UCSD-AML1 (cell line): ENCODE results near the gene NOC4L.
"Not testable (repeated sequence)": the region's sequence is repeated elsewhere in the genome, so short reads cannot be mapped to it uniquely, and the experiment has no call there.

ENCODE experiments used
- DNase-seq: peaks from one replicate; lab custom pipeline; 2025; ENCODE audit not compliant: unreplicated experiment; lab: John Stamatoyannopoulos, UW

Gene NOC4L

DNA sequence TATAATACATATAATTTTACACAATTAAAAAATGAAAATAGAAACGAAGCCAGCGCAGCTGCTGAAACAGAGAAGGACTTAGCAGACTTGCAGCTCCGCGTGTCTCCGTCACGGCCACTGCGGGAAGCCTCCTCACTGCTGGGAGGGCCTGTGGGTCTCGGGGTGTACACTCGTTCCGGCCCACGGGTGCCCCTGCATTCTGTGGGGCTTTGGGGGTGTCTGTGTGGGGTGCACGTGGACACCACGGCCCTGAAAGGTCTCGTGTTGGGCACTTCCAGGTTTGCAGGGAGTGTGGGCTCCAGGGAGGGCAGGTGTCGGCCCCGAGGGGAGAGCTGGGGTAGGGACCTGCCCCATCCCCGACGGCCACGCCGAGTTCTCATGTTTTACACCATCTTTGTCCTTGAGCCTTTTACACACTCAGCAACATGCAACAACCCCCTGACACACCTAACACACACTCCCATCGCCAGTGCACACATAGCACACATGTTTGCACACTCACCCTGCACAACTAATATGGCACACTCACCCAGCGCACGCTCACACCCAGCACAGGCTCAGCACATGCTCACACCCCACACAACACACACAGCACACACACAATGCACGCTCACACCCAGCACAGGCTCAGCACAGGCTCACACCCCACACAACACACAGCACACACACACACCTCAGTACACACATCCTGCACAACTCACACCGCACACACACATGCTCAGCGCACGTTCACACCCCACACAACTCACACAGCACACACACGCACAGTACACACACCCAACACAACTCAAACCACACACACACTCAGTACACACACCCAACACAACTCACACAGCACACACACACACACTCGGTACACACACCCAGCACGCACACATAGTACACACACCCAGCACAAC lies 36.6 kb downstream of the NOC4L start:
- no peak for DNase-seq

DNA sequence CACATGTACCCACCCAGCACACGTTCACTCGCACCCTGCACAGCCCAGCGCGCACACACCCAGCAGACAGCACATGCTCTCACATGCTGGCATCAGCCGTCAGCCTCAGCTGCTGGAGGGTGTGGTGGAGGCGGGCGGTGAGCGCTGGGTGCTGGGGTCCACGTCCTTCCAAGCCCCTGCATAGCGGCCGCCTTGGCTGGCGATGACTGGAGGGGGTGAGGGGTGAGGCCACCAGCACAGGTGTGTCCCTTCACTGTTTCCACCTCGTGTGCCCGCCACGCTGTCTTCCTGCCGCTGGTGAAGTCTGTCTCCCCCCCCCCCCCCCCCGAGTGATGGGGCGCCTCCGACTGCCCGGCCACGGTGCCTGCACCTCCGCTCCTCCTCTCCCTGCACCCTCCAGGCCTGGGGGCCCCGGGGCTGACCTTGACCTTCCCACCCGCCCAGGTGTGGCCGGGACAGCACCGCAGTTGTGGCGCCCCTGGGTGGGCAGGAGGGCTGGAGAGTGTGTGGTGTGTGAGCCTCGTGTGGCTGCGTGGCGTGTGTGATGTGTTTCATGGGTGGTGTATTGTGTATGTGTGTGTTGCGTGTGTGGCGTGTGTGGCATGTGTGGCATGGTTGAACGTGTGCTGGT lies 37.4 kb downstream of the NOC4L start:
- no peak for DNase-seq

DNA sequence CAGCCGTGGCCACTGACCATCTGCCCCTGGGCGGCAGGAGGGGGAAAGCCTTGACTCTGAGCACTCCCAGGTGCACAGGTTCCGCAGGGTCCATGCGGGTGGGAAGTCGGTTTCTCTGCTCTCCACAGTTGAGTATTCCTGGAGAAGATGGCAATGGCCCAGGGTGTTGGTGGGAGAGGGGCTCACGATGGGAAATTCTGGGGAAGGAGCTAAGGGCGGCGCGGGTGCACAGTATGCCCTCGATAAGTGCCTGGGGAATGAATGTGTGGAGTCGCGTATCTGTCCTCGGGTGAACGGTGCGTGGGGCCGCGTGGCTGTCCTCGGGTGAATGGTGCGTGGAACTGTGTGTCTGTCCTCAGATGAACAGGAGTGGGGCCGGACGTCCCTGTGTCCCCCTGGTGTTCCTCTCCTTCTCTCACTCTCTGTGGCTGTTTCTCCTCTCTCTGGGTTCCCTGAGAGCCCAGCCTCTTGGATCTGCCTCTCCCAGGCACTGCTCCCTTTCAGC lies 38.0 kb downstream of the NOC4L start:
- no peak for DNase-seq

DNA sequence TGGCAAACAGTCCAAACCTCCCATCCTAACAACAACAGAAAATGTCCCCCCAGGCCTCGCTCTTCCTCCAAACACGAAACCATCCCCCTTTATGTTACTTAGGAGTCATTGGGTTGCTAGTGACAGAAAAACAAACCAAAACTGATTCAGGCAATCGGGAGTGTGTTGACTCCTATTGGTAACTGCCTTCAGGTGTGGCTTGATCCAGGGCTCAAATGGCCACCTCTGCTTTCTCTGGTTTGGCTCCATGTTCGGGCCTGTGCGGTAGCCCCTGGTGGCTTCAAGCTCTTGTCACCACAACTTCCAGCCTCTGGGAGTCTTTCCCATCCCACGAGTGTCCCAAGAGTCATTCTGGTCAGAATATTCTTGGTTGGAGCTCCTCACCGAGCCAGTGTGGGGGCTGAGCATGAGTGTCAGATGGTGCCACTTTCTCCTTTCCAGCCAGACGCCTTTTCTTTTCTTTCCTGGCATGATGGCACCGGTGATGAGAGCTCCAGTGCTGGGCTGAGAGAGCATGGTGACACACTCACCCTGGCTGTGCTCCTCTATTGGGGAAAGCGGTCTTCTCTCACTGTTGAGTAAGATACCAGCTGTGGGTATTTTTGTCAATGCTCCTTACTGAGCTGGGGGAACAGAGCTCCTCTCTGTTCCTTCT lies 38.6 kb downstream of the NOC4L start:
- no peak for DNase-seq

DNA sequence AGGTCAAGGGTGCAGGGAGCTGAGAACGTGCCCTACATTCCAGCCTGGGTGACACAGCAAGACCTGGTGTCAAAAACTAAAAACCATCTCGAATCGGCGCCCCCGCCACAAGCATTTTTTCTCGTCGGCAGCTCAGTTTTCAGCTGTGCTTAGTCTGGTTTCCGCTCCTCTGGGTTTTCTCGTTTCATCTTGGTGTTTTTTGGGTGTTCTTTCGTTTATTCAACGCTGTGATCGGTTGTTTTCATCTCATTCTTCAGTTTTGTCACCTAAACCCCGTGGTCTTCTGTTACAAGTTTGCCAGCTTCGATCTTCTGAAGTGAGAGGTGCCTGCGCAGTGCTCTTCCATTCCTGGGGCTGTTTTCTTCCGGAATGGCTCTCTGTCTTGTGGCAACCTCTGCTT lies 41.4 kb downstream of the NOC4L start:
- DNase-seq, result no peak

DNA sequence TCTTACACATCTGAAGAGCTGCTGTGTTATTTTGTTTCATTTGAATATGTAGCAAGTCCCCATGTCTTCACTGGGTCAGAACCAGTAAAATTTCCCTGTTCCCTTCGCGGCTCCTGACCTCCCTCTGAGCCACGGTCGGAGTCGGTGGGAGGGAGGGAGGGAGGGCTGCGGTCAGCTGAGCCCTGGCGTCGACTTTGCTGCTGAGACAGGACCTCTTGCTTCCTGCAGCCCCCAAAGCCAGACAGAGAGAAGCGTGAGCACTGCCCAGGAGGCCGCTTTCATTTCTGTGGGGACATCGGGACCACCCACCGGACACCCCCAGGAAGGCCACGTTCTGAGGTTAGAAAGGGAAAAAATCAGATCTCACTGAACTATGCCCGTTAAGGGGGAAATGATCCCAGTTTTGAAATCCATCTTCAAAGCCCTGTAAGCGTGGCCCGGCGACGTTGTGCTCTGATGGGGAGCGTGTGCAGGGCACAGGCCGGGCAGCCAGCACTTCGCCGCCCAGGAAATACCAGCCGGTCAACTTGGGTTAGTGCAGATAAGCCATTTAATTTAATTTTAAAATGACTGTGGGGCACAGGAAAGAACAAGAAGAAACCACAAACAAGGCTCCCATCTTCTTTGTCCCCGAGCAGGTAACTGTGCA lies 42.1 kb downstream of the NOC4L start:
- no peak for DNase-seq

DNA sequence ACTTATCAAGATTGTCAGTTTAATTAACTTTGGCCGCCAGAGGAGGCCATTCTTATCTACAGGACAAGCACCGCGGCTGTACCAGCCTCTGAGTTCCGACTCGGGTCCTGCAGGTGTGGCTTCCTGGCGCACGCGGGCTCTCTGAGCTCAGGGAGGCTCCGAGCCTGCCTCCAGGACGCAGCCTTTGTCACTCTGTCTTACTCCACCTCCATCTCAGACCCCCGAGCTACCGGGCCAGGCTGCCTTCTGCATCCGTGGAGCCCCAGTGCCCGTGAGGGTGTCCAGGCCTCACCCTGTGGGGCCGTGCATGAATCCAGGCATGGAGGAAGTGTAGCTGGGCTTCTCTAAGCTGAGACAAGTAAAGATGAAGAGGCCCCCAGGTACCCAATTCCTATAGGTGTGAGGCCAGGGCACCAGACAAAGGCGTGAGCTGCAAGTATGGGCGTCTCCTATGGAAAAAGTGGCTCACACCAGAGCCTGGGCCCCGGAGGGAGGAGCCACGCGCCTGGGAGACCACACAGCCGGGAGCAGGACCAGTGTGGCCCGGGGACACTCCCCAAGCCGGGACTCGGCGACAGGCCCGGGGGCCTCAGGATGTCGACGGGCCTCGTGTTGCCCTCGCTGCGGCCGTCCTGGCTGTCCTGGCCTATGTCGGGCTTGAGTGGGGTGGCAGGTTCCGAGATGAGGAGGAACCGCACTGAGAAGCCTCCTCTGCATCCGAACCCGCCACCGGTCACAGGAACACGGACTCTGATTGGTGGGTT lies 42.8 kb downstream of the NOC4L start:
- no peak for DNase-seq

DNA sequence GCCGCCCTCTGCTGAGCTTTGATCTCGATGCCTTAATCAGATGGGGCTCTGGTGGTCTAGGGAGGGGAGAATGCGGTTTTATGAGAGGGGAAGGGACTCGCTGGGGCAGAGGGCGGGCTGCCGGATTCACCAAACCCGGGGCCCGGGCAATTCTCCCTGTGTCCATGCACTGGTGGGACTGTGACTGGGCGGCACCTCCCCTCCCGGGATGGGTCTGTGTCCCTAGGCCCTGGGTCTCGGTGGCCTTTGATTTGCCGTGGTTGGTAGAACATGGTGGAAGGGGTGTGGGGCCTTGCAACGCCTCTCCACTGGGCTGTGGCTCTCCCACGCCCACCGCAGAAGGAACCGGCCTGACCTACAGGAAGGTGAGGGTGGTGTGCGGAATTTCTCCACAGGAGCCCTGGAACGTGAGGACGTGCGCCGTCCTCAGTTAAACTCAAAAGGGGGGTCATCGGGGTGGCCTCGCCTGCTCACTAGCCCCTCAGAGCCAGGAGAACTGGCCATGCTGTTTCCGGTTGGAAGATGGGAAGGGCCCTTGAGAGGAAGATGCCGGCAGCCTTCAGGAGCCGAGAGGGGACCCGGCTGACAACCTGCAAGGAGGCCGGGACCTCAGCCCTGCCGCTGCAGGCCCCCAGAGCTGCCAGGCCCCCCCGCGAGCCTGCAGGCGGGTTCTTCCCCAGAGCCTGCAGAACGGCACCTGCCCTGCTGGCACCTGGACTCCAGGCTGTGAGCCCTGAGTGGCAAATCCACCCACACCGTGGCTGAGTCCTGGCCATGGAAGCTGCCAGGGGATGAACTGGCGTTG lies 43.6 kb downstream of the NOC4L start:
- DNase-seq, result no peak

DNA sequence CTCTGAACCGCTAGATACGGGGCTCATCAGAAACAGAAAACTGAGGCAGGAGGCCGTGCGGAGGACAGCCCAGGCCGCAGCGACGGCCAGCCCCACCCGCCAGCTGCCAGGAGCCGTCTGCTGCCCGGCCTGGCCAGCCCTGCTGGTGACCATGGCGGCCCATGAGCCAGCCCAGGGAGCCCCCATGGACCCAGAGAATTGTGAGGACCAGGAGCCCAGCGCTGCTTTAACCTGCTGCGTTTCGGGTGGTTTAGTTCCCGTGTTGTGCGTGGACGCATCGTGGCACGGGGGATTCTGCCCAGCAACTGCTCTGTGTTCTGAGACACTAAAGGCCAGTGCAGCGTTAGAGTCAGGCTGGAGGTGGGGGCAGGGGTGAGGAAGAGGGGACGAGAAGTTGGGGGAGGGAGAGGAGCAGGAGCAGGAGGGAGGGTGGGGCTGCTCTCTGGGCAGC lies 44.2 kb downstream of the NOC4L start:
- no peak for DNase-seq

DNA sequence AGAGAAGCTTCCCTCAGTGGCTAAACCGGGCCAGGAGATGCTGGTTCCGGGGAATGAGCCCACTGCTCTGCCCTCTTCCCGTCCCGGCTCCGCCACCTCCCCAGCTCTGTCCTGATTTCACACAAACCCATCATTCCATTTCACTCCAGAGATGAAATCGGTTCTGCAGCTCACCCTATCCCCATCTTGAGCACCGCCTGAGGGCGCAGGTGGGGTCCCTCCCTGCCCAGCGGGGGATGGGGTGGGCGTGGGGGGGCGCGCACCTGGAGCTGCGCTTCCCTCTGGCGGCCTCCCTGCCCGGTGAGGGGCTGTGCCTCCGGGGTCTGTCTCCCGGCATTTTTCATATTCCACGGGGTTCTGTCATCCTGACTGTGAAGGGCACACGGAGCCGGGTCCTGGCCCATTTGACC lies 44.7 kb downstream of the NOC4L start:
- DNase-seq, result no peak

DNA sequence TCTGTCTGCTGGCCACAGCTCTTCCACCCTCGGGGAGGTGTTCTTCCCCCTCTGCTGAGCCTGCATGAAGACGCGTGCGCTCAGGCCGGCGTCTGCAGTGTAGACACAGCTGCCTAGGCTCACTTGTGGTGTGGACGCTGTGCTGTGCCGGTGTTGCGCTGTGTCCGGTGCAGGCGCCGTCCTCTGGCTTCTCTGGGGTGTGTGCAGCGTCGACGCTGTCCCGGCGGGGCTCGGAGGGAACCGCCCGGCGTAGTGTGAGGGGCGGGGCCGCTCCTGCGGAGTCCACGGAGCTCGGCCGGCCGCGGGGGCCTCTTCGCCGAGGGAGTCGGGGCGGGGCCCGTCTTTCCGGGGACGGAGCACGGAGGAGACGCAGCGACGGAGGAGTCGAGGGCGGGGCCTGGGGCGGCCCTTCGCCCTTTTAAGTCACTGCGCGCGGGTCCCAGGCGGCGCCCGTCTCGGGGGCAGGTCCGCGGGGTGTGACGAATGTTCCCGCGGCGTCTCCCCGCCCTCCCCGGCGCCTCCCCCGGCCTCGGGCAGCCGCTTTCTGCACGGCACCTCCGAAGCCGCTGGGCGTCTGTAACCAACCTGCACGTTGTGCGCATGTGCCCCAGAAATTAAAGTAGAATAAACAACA lies 45.2 kb downstream of the NOC4L start:
- peak; percentile 90 for DNase-seq

DNA sequence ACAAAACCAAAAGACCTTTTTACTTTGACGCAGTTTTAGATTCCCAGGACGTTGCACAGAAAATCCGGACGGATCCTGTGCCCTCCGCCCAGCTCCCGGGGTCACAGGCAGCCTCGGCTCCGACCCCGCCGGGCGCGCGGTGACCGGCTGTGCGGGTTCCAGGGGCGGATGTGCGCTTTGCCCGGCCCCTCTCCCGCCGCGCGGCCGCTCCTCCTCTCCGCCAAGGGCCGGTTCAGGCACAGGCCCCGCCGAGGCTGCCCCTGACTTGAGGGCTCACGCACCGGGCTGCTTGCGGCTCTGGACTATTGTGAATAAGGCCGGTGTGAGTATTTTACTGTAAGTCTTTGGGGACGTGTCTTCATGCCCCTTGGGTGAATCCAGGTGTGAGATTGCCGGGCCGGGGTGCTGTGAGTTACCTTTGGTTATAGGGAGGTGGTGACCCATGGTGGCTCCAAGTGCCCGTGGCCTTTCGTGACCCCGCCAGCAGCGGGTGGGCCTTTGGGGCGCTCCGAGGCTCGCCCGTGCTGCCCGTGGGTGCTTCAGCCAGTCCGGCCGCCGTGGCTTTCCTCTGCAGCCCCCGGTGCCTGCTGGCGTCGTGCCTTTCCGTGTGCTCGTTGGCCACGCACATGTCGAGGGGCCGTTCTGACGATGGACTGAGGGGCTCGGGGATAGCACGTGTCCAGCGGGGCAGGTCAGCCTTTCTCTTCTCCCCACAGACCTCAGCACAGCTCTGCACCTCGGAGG lies 45.9 kb downstream of the NOC4L start:
- peak; percentile 57 for DNase-seq

DNA sequence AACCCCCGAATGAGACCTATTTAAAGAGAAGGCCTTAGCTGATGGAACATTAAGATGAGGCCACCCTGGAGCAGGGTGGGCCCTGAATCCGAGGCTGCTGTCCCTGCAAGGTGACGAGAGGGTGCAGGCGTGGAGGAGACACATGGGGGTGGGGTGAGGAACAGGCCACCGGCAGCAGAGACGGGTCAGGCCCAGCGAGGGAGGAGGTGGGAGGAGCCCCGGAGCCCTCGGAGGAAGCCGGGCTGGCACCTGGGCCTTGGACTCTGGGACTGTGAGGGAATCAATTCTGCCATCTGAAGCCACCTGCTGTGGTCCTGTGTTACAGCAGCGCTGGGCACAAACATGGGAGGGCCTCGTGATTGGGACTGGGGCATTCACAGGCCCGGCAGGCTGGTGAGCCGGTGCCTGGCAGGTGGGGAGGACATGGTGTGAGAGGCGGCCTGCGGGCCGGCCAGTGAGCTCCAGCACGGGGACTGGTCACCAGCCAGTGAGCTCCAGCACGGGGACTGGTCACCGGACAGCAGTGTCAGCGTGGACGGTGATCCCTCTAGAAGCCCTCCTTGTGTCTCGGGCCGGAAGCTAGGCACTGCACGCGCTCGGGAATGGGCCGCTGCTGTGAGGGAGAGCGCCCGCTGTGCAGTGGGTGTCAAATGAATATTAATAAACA lies 46.7 kb downstream of the NOC4L start:
- no peak for DNase-seq

DNA sequence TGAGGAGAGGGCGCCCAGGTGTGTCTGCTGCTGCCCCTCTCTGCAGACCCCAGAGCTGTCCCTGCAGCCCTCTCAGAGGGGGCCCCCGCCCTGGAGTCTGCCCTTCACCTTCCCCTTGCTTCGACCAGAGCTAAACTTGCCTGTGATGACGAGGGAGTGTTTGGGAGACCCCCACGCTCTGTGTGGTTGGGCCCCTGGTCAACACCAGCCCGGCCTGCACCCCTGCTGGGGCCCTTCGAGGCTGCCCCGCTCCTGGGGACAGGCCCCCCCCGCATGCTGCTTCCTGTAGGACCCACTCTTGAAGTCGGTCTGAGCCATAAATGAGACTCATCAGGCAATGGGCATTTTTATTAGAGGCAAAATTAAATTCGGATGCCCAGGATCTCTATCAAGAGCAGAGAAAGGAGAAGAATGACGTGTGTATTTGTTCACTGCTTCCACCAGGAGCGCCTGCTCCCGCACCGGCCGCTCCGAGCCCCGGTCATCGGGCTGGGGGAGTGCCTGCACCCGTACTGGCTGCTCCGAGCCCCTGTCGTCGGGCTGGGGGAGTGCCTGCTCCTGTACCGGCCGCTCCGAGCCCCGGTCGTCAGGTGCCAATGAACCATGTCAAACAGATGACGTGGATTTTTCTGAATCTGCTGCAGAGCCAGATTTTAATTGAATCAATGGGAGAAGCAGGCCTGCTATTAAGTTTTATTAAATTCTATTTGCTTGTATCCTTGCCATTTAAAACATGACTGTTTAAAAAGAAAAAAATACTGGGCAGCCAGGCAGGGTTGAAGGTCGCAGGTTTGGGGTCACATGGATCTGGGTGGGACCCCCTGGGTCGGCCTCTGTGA lies 47.7 kb downstream of the NOC4L start:
- no peak for DNase-seq

DNA sequence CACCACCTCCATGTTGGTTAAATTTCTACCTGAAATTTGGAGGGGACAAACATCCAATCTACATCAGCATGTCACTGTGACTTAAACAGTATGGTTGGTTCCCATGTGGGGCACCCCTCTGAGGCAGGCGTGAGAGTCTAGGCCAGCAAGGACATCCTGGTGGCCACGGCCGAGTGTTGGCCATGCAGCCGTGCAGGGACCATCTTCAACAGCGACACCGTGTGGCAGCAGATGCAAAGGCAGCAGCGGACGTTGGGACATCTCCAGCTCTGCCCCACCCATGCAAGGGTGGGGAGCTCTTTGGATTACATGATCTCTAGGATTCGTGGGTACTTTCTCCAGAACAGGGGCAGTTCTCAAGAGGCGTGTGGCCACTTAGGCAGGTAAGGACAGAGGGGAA lies 49.8 kb downstream of the NOC4L start:
- no peak for DNase-seq

DNA sequence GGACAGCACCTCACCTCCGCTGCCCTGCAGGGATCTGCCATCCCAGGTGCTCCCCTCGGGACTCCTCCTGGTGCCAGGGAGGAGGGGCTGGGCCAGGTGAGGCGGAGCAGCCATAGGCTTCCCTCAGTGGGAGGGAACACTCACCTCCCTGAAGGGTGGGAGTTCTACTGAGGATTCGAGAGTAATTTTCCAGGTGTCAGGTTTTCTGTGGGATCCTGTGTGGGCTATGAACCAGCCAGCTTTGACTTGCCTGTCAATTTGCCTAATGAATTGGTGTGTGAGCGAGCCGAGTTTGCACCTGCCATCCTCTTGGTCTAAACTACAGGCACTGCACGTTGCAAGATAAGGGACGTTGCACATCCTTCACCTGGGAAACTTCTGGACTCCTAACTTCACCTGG lies 50.3 kb downstream of the NOC4L start:
- no peak for DNase-seq

DNA sequence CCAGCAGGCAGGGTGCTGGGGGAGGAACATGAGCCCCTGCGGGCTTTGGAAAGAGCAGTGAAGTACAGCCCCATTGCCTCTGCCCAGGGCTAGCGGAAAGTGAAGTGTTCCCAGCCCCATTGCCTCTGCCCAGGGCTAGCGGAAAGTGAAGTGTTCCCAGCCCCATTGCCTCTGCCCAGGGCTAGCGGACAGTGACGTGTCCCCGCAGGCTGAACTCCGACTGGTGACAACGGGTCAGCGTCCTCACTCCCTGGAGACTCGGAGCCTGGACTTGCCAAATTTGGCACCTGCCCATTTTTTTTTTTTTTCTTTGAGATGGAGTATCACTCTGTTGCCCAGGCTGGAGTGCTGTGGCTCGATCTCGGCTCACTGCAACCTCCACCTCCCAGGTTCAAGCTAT lies 51.0 kb downstream of the NOC4L start:
- not testable (repeated sequence) for DNase-seq
